ENCODE data around the gene FXYD6. TPM values are rescaled to one million over a fixed set of nuclear protein-coding genes. Genes with fewer than 3 reads are reported as not detected.

FXYD6 gene
- total and polyA plus RNA-seq, 2 of the 8 experiments (the other 6 are each of a cell fraction or from before 2014, with no cell fraction given), result 44.6 to 117 TPM

GRCh38 chr11:117913736-117914397 is 37.4 kb upstream of the FXYD6 start:
- H2BK5ac ChIP-seq (ENCODE audit: low read depth, low read length), result no peak overlapping the region
- FAIRE-seq, result no peak
- no peak for DNase-seq (ENCODE audit: low read depth in 1 of 2, low spot score in 2 of 2)
- no peak overlapping the region for H2AFZ ChIP-seq (ENCODE audit: low read length)
- no peak overlapping the region for H4K8ac ChIP-seq (ENCODE audit: extremely low read depth, insufficient read depth, low read length)
- H3K27ac ChIP-seq (ENCODE audit: low read depth, low read length), result no peak overlapping the region
- H3K14ac ChIP-seq (ENCODE audit: insufficient read length), result no peak overlapping the region
- CTCF ChIA-PET (ENCODE audit: partially characterized antibody), result interaction anchor here (1.0 to 14.8 kb wide), 13 partner anchors 9 to 97 kb away, joined by 3 to 143 read pairs (median 4); partner anchors contain the start of gene TMPRSS13
- peaks cover 0 to 2% of the 10 kb centered on the region in 2 experiments for H4K20me1 ChIP-seq (replicated peaks in 1 of 2; ENCODE audit: control insufficient read depth in 1 of 2, insufficient read depth in 2 of 2, low read length in 2 of 2)
- POLR2A ChIA-PET (ENCODE audit: partially characterized antibody), result no interaction called here
- no peak overlapping the region for H3K4me2 ChIP-seq (ENCODE audit: insufficient read depth in 1 of 2, low read depth in 2 of 2, low read length in 2 of 2)
- no peaks in the 10 kb centered on the region for H3K9me3 ChIP-seq (ENCODE audit: insufficient read depth in 2 of 2, low read depth in 1 of 2, low read length in 1 of 2)
- no peaks in the 10 kb centered on the region for H3K79me1 ChIP-seq (ENCODE audit: low read depth, low read length)
- WGBS, 2 experiments (ENCODE audit: extremely low coverage in 1 of 2, insufficient coverage in 1 of 2, insufficient read length in 1 of 2, insufficient replicate concordance in 2 of 2, low coverage in 1 of 2, low lambda C conversion rate in 2 of 2, missing lambda C conversion rate in 1 of 2), result 93% methylated on average over 9 of the region's 9 CpGs; no CpG with 5 or more reads in 1 of the 2 experiments
- no peaks in the 10 kb centered on the region for H3K36me3 ChIP-seq (ENCODE audit: control insufficient read depth in 2 of 4, insufficient read depth in 4 of 4, low read length in 3 of 4)
- no peak overlapping the region for H2BK120ac ChIP-seq (replicated peaks; ENCODE audit: low read depth, low read length)
- no peak overlapping the region for H4K91ac ChIP-seq (replicated peaks; ENCODE audit: insufficient read length, low read length)
- H3K4me3 ChIP-seq (ENCODE audit: extremely low read depth in 1 of 4, insufficient read depth in 2 of 4, low read depth in 3 of 4, low read length in 4 of 4), result no peak overlapping the region
- H3K23me2 ChIP-seq (ENCODE audit: low read depth, low read length), result no peaks in the 10 kb centered on the region; the same call in 1 of the 2 replicates
- H2AK5ac ChIP-seq (ENCODE audit: low read depth, low read length), result no peak overlapping the region
- H2BK12ac ChIP-seq (ENCODE audit: low read depth, low read length), result peak overlapping the region; percentile 21; the same call in 1 of the 2 replicates
- no peak overlapping the region for H3K18ac ChIP-seq (ENCODE audit: extremely low read depth, low read length)
- no peak overlapping the region for H3K56ac ChIP-seq (replicated peaks; ENCODE audit: insufficient read length, low read depth, low read length)
- no peaks in the 10 kb centered on the region for H3K27me3 ChIP-seq (replicated peaks in 1 of 4; ENCODE audit: control insufficient read depth in 3 of 4, extremely low read depth in 1 of 4, insufficient read depth in 3 of 4, low read length in 3 of 4)
- H4K5ac ChIP-seq (ENCODE audit: insufficient read length, low read depth, low read length), result no peak overlapping the region
- no peak overlapping the region for H3K9ac ChIP-seq (replicated peaks in 1 of 4; ENCODE audit: extremely low read depth in 1 of 4, low read depth in 3 of 4, low read length in 3 of 4)
- H3K4ac ChIP-seq (replicated peaks; ENCODE audit: insufficient read length, low read depth, low read length), result no peak overlapping the region
- no peaks in the 10 kb centered on the region for H3K79me2 ChIP-seq (ENCODE audit: control insufficient read depth in 1 of 2, insufficient read depth in 2 of 2, low read length in 2 of 2)
- no peak overlapping the region for H2BK15ac ChIP-seq (ENCODE audit: low read length)
- no peak overlapping the region for H3K23ac ChIP-seq (ENCODE audit: insufficient read length)
- no peak overlapping the region for H2BK20ac ChIP-seq (ENCODE audit: low read length)
- peaks cover 0 to 4% (median 0%) of the 10 kb centered on the region in 4 experiments; a peak in 1 of 7 replicates for H3K4me1 ChIP-seq (replicated peaks in 1 of 4; ENCODE audit: control insufficient read depth in 3 of 4, insufficient read depth in 4 of 4, low read length in 3 of 4)
- TF ChIP-seq SUZ12 (IDR thresholded peaks at IDR 0.05; ENCODE audit: low read length) (no peak), ASH2L (IDR thresholded peaks at IDR 0.05; ENCODE audit: low read length) (no peak), TEAD4 (IDR thresholded peaks at IDR 0.05; ENCODE audit: low read depth, low read length) (no peak), KDM5A (IDR thresholded peaks at IDR 0.05; ENCODE audit: low read length) (no peak), TAF7 (optimal IDR thresholded peaks at IDR 0.05; ENCODE audit: borderline replicate concordance, low read depth, low read length) (no peak), POU5F1 (IDR thresholded peaks at IDR 0.05; ENCODE audit: low read depth, low read length) (no peak), RBBP5 (IDR thresholded peaks at IDR 0.05; ENCODE audit: borderline replicate concordance, low read depth, low read length) (no peak), SIN3A (conservative IDR thresholded peaks at IDR 0.05 in 1 of 2, IDR thresholded peaks at IDR 0.05 in 1 of 2; ENCODE audit: low read depth in 1 of 2, low read length in 2 of 2) (no peak), EZH2 (IDR thresholded peaks at IDR 0.05; ENCODE audit: low read depth, low read length, severe bottlenecking) (no peak), SAP30 (IDR thresholded peaks at IDR 0.05; ENCODE audit: insufficient read depth, insufficient replicate concordance, low read length) (no peak), RAD21 (IDR thresholded peaks at IDR 0.05 in 1 of 2, conservative IDR thresholded peaks at IDR 0.05 in 1 of 2; ENCODE audit: low read depth in 2 of 2, low read length in 2 of 2) (no peak)
- TF ChIP-seq, protein P1, sequence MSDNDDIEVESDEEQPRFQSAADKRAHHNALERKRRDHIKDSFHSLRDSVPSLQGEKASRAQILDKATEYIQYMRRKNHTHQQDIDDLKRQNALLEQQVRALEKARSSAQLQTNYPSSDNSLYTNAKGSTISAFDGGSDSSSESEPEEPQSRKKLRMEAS (IDR thresholded peaks at IDR 0.05), result no peak
